Putamen (tissue), 1 donor: Measurements from ENCODE around the gene NOP53.
A peak's percentile ranks its signal among the peaks of the same experiment; 100 is the strongest.
"Not testable (repeated sequence)": the region's sequence is repeated elsewhere in the genome, so short reads cannot be mapped to it uniquely, and the experiment has no call there.

Source experiments
- DNase-seq: peaks from one replicate; pipeline ENCODE4 v3.0.0-alpha.2; 2016; ENCODE audit warnings: low spot score

NOP53 gene

GRCh38 chr19:47745010-47745901, at the start of gene NOP53:
TSS of gene NOP53 (plus strand) at chr19:47745546. CDS start at chr19:47745560, 14 bp downstream.
- DNase-seq = peak; percentile 97

GRCh38 chr19:47696635-47697034, 48.7 kb upstream of the NOP53 start:
- no peak for DNase-seq

GRCh38 chr19:47697863-47698609, 47.3 kb upstream of the NOP53 start:
- peak; percentile 87 for DNase-seq

- DNase-seq = no peak
Measured at GRCh38 chr19:47698631-47699359, 46.6 kb upstream of the NOP53 start.

- DNase-seq = no peak
Measured at GRCh38 chr19:47699360-47699917, 45.9 kb upstream of the NOP53 start.

GRCh38 chr19:47700934-47701716, 44.2 kb upstream of the NOP53 start:
- no peak for DNase-seq

GRCh38 chr19:47701717-47702552, 43.4 kb upstream of the NOP53 start:
- no peak for DNase-seq

GRCh38 chr19:47702671-47703070, 42.7 kb upstream of the NOP53 start:
- DNase-seq = no peak

GRCh38 chr19:47703301-47703700, 42.0 kb upstream of the NOP53 start:
- no peak for DNase-seq

- DNase-seq = no peak
Measured at GRCh38 chr19:47704024-47704423, 41.3 kb upstream of the NOP53 start.

GRCh38 chr19:47704656-47705055, 40.7 kb upstream of the NOP53 start:
- DNase-seq = no peak

GRCh38 chr19:47707135-47707925, 38.0 kb upstream of the NOP53 start:
- peak; percentile 69 for DNase-seq

- DNase-seq = no peak
Measured at GRCh38 chr19:47711652-47712242, 33.6 kb upstream of the NOP53 start.

- no peak for DNase-seq
Measured at GRCh38 chr19:47713046-47714021, 32.0 kb upstream of the NOP53 start, which contains the start of gene EHD2. TSS of gene EHD2 (plus strand) at chr19:47713422. CDS start at chr19:47716613, 3,191 bp downstream.

- no peak for DNase-seq
Measured at GRCh38 chr19:47714339-47714738, 31.0 kb upstream of the NOP53 start.

GRCh38 chr19:47714855-47715254, 30.5 kb upstream of the NOP53 start:
- not testable (repeated sequence) for DNase-seq

- DNase-seq = no peak
Measured at GRCh38 chr19:47716270-47716937, 28.9 kb upstream of the NOP53 start.
